Measurements from ENCODE around the gene APCDD1L.
"Not testable (repeated sequence)": the region's sequence is repeated elsewhere in the genome, so short reads cannot be mapped to it uniquely, and the experiment has no call there.

The APCDD1L gene

DNA sequence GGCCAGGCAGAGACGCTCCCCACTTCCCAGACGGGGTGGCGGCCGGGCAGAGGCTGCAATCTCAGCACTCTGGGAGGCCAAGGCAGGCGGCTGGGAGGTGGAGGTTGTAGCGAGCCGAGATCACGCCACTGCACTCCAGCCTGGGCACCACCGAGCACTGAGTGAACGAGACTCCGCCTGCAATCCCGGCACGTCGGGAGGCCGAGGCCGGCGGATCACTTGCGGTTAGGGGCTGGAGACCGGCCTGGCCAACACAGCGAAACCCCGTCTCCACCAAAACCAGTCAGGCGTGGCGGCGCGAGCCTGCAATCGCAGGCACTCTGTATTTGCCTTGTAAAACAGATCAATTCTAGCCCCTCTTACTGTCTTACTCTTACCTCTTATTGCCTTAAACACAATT, 100.4 kb downstream of the APCDD1L start:
- DNase-seq (ENCODE audit: low read depth) = not testable (repeated sequence)

DNA sequence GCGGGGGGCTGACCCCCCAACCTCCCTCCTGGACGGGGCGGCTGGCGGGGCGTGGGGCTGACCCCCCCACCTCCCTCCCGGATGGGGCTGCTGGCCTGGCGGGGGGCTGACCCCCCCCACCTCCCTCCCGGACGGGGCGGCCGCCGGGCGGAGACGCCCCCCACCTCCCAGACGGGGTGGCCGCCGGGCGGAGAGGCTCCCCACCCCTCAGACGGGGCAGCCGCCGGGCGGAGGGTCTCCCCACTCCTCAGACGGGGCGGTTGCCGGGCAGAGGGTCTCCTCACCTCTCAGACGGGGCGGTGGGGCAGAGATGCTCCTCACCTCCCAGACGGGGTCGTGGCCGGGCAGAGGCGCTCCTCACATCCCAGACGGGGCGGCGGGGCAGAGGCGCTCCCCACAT, 101.0 kb downstream of the APCDD1L start:
- not testable (repeated sequence) for DNase-seq (ENCODE audit: low read depth)

All from EH (cell line).